NK-92 treated with Interleukin-12 subunit alpha and Interleukin-12 subunit beta, amount 100 ng/mL, for 24 hours (cell line): ENCODE measurements around the gene STK40.

Experiments used
- DNase-seq: peaks from one replicate; lab custom pipeline; 2025; lab: John Stamatoyannopoulos, UW

The STK40 gene

DNA sequence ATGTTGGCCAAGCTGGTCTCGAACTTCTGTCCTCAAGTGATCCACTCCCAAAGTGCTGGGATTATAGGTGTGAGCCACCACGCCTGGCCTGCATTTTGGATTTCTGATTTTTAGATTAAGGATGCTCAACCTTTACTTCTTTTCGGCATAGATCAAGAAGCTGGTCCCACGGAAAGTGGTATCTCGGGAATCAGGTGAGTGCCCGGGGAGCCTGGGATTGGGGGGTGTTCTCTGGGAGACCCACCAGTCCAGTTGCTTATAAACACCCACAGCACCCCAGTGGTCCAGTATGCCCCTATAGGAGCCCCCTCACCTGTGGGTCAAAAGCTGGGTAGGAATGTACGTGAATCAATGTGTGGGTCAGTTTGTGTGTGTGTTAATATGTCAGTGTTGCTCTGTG is 76.3 kb downstream of the STK40 start:
- DNase-seq: no peak

DNA sequence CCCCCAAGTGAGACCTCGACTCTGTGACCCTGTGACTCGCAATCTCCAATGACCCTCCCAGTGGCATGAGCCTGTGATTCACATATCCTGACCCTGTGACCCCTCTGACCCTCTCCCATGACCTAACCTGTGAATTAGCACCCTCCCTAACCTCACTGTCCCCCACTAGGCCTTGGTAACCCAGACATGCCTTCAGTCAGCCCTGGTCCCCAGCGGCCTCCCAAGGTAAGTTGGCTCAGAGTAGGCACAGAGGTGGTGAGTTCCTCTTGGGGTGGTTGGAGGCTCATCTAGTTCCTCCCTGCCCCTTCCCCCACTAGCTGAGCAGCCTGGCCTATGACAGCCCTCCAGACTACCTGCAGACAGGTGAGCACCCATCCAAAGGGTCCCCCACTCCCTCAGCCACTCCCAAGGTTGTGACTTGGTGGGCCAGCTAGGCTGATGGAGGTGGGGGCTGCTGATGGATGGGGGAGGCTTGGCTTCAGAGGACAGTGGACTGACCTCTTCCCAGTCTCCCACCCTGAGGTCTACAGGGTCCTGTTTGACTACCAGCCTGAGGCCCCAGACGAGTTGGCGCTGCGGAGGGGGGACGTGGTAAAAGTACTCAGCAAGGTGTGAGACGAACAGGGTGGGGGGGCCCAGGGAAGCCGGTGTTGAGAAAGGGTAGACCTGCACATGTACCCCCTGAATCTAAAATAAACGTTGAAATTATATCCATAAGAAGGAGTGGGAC is 78.0 kb downstream of the STK40 start:
- DNase-seq: no peak

DNA sequence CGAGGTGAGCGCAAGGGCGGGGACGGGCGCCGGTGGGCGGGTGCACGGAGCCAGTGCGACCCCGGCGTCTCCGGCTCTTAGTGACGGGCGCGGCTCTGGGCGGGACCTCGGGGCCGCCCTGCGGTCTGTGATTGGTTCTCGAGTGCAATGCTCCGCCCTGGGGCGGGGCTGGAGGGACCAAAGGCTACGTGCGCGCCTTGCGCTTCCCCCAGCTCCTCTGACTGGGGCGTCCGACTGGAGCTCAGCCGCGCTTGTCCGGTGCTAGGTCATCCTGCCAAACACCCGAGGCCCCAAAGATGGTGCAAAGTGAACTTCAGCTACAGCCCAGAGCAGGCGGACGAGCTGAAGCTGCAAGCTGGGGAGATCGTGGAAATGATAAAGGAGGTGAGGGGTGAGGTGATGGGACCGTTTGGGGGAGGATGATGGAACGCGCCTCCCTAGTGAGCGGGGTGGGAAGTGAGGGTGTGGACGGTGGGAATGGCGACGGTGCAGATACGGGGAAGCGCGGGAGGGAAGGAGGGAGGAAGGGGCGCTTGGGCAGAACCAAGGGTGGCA is 78.7 kb downstream of the STK40 start:
- peak; percentile 35 for DNase-seq

DNA sequence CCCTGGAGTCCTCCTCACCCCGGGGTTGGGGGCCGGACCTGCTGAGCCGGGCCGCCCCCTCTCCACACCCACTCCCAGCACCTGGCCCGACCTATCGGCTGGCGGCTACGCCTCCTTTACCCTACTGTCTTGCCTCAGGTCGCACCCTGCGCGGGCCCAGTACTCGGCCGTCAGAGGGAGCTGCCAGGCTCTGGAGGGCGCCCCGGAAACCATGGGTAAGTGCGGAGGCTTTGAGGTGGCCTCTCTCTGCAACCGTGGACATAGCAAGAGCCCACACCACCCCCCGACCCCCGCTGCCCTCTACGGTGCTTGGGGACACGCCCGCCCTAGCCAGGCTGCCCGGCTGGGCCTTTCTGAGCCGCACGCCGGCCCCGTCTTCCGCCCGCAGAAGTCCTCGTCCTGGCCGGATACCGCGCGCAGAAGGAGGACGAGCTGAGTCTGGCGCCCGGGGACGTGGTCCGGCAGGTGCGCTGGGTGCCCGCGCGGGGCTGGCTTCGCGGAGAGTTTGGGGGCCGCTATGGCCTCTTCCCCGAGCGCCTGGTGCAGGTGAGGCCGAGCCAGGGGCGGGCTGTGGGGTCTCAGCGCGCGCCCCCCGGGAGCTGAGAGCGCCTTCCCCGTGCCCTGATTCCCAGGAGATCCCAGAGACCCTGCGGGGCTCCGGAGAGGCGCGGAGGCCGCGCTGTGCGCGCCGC is 79.4 kb downstream of the STK40 start, which contains the start of gene SH3D21:
TSS of gene SH3D21 (plus strand) at position 159 of the 692 bp plus-strand sequence. CDS start at position 212, 53 bp downstream.
- DNase-seq: no peak

DNA sequence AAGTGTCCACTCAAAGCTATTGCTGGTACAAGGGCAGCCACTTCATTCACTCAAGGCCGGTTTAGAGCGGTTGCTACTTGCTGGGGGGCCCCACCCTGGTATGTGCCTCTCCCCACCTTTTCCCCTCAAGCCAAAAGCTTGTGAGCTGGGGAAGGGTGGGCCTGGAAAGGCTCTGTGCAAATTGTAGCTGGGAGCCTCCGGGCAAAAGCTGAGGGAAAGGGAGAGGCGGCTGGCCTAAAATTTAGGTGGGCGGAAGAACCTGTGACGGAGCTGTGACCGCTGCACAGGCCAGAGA is 79.9 kb downstream of the STK40 start:
- DNase-seq: no peak

DNA sequence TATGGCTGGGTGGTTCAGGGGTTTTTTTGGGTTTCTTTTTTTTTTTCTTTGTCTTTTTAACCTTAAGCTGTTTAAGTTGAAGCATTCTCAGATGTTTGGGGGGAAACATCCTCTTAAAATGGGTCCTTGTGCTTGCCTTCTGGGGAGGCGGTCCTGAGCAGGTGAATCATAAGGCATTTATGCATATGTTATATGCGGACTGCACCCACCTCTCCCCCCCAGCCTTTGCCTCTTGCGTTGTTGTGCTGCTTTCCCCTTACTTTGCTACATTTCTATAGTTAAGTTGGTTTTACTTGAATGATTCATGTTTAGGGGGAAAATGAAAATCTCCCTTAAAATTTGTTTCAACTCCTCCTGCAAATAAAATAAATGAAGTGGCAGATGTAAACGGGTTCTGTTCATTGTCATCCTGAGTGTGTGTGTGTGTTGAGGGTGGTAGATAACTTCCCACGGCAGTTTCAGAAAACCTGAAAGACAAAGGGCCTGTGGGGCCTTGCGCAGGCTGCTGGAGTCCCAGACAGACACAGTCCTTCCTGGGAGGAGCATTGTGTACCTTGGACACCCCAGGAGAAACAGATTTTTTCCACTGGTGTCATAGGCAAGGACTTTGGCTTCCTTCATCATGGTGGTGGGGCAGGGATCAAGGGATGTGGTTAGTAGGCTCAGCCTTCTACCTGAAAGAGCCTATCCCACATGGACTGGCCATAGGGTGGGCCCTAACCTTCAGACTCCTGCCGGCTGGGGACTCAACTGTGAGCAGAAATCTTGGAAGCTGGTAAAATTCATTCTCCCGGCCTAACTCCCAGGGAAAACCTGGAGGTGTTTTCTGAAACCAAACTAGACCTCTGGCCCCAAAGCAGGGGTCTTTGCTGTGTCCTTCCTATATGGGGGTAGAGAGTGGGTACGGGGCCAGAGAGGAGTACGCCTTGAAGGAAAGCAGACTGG is 80.5 kb downstream of the STK40 start:
- DNase-seq: no peak

DNA sequence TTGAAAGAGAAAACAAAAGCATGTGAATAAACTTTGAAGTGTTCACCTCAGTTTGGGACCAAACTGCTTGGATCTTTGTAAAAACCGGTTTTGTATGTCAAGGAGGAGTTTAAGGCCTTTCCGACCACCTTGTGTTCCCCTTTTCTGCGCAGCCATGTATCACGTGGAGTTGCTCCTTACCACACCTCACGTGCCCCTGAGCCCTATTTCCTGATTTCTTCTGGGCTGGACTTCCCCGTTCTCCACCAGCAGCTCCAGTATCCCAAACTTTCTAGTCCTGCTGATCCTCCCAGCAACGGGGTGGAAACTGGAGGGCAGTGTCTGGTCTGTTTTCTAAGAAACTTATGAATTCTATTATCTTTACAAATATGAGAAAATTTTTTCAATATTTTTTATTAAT is 81.2 kb downstream of the STK40 start:
- no peak for DNase-seq

DNA sequence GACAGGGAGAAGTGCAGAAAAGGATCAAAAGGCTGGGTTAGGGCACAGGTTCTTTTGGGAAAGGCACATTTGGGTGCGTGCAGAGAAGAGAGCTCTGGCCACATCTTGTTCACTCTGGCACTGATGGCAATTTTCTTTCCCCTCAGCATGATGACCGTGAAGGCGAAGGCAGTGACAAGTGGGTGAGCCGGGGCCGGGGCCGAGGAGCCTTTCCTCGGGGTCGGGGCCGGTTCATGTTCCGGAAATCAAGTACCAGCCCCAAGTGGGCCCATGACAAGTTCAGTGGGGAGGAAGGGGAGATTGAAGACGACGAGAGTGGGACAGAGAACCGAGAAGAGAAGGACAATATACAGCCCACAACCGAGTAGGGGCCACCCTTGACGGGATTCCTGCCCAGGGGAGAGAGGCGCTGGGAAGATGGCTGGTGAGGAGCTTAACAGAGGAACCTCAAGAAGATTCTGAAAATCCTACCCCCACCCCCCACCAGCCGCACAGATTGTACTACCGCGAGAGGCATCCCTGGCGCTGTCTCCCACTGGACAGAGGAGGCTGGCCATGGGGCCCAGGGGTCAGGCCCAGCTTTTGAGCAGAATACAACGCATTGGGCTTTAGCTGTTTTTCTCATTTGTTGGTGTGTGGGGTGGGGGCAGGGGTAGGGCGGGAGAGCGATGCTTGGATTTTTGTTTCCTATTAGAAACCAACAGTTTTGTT is 81.9 kb downstream of the STK40 start:
- no peak for DNase-seq

DNA sequence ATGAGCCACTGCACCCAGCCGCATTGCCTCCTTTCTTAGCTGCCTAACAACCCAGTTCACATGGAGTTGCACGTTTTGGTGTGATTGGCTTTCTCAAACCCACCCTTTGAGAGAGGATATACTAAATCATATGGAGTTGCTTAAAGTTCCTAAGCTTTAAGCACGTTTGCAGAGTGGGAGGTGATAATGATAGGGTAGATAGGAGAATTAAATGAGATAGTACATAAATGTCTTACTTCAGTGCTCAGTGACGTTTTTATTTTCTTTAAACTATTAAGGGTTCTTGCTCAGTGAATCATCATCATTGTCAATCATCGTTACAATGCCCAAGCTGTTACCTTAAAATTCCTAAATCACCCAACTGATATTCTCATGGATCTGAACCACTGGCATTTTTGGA is 82.5 kb downstream of the STK40 start:
- no peak for DNase-seq

DNA sequence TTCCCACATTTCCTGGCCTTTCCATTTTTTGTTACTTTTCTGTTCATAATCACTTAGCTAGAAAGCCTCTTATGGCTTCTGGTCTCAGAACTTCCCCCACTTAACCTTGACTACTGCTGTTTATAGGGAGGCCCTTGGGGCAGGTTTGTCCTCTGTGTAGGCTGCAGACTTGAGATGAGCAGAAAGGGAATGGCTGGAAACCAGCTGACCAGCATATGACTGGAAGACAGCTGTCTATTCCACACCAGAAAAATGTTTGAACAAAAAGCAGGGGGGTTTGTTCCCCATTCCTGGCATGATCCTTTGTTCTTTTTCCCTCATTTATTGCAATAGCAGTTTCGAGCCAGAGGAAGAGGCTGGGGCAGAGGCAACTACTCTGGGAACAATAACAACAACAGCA is 84.5 kb downstream of the STK40 start:
- no peak for DNase-seq

DNA sequence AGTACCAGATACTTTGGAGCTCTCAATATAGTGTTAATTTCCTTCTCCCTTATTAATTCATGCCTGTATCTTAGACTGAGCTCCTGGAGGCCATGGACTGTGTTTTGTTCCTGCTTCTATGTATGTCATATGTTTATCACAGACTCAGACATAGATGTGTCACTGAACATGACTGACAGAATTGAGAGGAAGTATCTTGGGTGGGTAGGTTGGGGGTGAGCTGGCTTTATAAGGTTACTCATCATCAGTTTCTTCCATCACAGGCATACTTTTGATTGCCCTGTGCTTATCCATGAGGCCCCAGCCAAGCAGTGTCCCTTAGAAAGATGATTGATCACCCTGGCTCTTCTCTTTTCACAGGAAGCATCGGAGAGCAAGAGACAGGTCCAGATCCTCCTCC is 85.2 kb downstream of the STK40 start:
- no peak for DNase-seq

DNA sequence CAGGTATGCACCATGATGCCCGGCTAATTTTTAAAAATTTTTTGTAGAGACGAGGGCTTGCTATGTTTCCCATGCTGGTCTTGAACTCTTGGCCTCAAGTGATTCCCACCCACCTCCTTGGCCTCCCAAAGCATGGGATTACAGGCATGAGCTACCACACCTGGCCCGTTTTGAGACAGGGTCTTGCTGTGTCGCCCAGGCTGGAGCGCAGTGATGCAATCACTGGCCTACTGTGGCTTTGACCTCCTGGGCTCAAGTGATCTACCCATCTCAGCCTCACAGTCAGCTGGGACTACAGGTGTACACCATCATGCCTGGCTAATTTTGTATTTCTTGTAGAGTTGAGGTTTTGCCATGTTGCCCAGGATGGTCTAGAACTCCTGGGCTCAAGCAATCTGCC is 87.1 kb downstream of the STK40 start:
- DNase-seq: no peak

DNA sequence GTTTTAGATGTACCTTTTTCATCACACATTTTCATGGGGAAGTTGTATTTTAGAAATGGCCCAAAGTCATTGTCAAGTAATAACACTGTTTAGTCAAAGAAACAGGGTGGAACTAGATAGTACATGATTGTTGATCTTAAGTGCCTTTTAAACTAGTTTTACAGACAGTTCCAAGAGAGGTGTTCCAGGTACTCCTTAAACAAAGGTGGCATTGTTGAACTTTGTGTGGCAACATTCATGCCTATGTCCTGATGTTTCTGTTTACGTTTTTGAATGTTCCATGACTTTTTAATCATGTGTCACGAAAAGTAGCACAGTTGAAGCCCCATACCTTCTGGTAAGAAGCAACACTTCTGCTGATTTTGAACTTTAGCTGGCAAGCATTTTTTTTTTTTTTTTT is 88.7 kb downstream of the STK40 start:
- DNase-seq: no peak

DNA sequence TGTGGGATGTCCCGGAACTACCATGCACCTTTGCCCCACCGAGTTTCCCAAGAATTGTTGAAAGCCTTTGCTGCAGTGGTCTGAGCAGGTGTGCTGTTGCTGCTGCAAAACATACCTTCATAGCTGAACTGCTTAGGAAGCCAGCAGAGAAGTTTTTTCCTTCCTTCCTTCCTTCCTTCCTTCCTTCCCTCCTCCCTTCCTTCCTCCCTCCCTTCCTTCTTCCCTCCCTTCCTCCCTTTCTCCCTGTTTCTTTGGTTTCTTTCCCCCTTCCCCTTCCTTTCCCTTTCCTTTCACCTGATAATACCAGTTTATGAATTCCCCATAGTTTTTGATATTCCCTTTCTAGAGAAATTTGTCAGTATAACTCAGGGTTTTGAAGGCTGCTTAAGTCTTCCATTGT is 90.3 kb downstream of the STK40 start:
- no peak for DNase-seq
